Measurements from ENCODE around the gene TEX11.
"Not testable (repeated sequence)": the region's sequence is repeated elsewhere in the genome, so short reads cannot be mapped to it uniquely, and the experiment has no call there.

Gene TEX11

GRCh38 chrX:70907900-70908299 lies 611 bp downstream of the TEX11 start:
- H3K4me1 ChIP-seq (ENCODE audit: low read length), result no peaks in the 10 kb centered on the region
- H2AFZ ChIP-seq (ENCODE audit: low read length), result no peak overlapping the region
- H3K36me3 ChIP-seq (replicated peaks; ENCODE audit: insufficient read depth, low read length), result no peaks in the 10 kb centered on the region
- H3F3A ChIP-seq (ENCODE audit: insufficient read depth, low read length), result no peaks in the 10 kb centered on the region
- no peaks in the 10 kb centered on the region for H4K20me1 ChIP-seq (ENCODE audit: insufficient read depth, low read length)
- H3K9me3 ChIP-seq (replicated peaks; ENCODE audit: insufficient read depth, low read length), result no peaks in the 10 kb centered on the region
- no peak overlapping the region for H3K9ac ChIP-seq (ENCODE audit: low read length)
- no peak overlapping the region for H3K4me3 ChIP-seq (ENCODE audit: low read length)
- TF ChIP-seq EZH2phosphoT487 (IDR thresholded peaks at IDR 0.05; ENCODE audit: low read length) (no peak), EZH2 (optimal IDR thresholded peaks at IDR 0.05; ENCODE audit: low read depth, low read length) (no peak), CTCF (IDR thresholded peaks at IDR 0.05; ENCODE audit: low read length) (no peak)
- no peaks in the 10 kb centered on the region for H3K9me2 ChIP-seq (replicated peaks; ENCODE audit: insufficient read depth, low read length)
- no peak overlapping the region for H3K27ac ChIP-seq (ENCODE audit: low read length)
- H3K27me3 ChIP-seq (replicated peaks; ENCODE audit: insufficient read depth, low read length), result no peaks in the 10 kb centered on the region
- H3K4me2 ChIP-seq (ENCODE audit: low read depth, low read length), result no peak overlapping the region
- DNase-seq, result no peak
- H3K79me2 ChIP-seq (ENCODE audit: low read length), result no peaks in the 10 kb centered on the region

- TF ChIP-seq EZH2phosphoT487 (IDR thresholded peaks at IDR 0.05; ENCODE audit: low read length) (no peak), CTCF (IDR thresholded peaks at IDR 0.05; ENCODE audit: low read length) (no peak), EZH2 (optimal IDR thresholded peaks at IDR 0.05; ENCODE audit: low read depth, low read length) (no peak)
- no peaks in the 10 kb centered on the region for H3K4me1 ChIP-seq (ENCODE audit: low read length)
- no peaks in the 10 kb centered on the region for H3K36me3 ChIP-seq (replicated peaks; ENCODE audit: insufficient read depth, low read length)
- no peak overlapping the region for H3K27ac ChIP-seq (ENCODE audit: low read length)
- no peaks in the 10 kb centered on the region for H3K79me2 ChIP-seq (ENCODE audit: low read length)
- H3K27me3 ChIP-seq (replicated peaks; ENCODE audit: insufficient read depth, low read length), result no peaks in the 10 kb centered on the region
- no peaks in the 10 kb centered on the region for H3K9me2 ChIP-seq (replicated peaks; ENCODE audit: insufficient read depth, low read length)
- H4K20me1 ChIP-seq (ENCODE audit: insufficient read depth, low read length), result no peaks in the 10 kb centered on the region
- DNase-seq, result no peak
- no peaks in the 10 kb centered on the region for H3K9me3 ChIP-seq (replicated peaks; ENCODE audit: insufficient read depth, low read length)
- no peak overlapping the region for H3K4me3 ChIP-seq (ENCODE audit: low read length)
- H2AFZ ChIP-seq (ENCODE audit: low read length), result no peak overlapping the region
- no peaks in the 10 kb centered on the region for H3F3A ChIP-seq (ENCODE audit: insufficient read depth, low read length)
- no peak overlapping the region for H3K9ac ChIP-seq (ENCODE audit: low read length)
- no peak overlapping the region for H3K4me2 ChIP-seq (ENCODE audit: low read depth, low read length)
These were observed 7.0 kb downstream of the TEX11 start for GRCh38 chrX:70901465-70901864.

- not testable (repeated sequence) for H3K9me3 ChIP-seq (replicated peaks; ENCODE audit: insufficient read depth, low read length); H3F3A ChIP-seq (ENCODE audit: insufficient read depth, low read length); H3K27ac ChIP-seq (ENCODE audit: low read length); H3K4me2 ChIP-seq (ENCODE audit: low read depth, low read length); H4K20me1 ChIP-seq (ENCODE audit: insufficient read depth, low read length); H2AFZ ChIP-seq (ENCODE audit: low read length); H3K27me3 ChIP-seq (replicated peaks; ENCODE audit: insufficient read depth, low read length); H3K79me2 ChIP-seq (ENCODE audit: low read length); H3K4me1 ChIP-seq (ENCODE audit: low read length); DNase-seq; H3K36me3 ChIP-seq (replicated peaks; ENCODE audit: insufficient read depth, low read length); H3K9ac ChIP-seq (ENCODE audit: low read length); H3K9me2 ChIP-seq (replicated peaks; ENCODE audit: insufficient read depth, low read length); H3K4me3 ChIP-seq (ENCODE audit: low read length)
These were observed 18.1 kb downstream of the TEX11 start for GRCh38 chrX:70890441-70890840.

- H3K79me2 ChIP-seq (ENCODE audit: low read length), result no peaks in the 10 kb centered on the region
- no peaks in the 10 kb centered on the region for H4K20me1 ChIP-seq (ENCODE audit: insufficient read depth, low read length)
- peaks cover 9% of the 10 kb centered on the region; the same call in 1 of the 2 replicates for H3K27me3 ChIP-seq (replicated peaks; ENCODE audit: insufficient read depth, low read length)
- TF ChIP-seq EZH2phosphoT487 (IDR thresholded peaks at IDR 0.05; ENCODE audit: low read length) (no peak), EZH2 (optimal IDR thresholded peaks at IDR 0.05; ENCODE audit: low read depth, low read length) (no peak), CTCF (IDR thresholded peaks at IDR 0.05; ENCODE audit: low read length) (no peak)
- DNase-seq, result peak; percentile 80
- H3K4me2 ChIP-seq (ENCODE audit: low read depth, low read length), result peak overlapping the region; percentile 16; the same call in 1 of the 2 replicates
- H3K4me3 ChIP-seq (ENCODE audit: low read length), result no peak overlapping the region
- H3K4me1 ChIP-seq (ENCODE audit: low read length), result no peaks in the 10 kb centered on the region
- no peaks in the 10 kb centered on the region for H3K36me3 ChIP-seq (replicated peaks; ENCODE audit: insufficient read depth, low read length)
- H3K9me2 ChIP-seq (replicated peaks; ENCODE audit: insufficient read depth, low read length), result no peaks in the 10 kb centered on the region
- no peak overlapping the region for H3K27ac ChIP-seq (ENCODE audit: low read length)
- H3K9ac ChIP-seq (ENCODE audit: low read length), result no peak overlapping the region
- H2AFZ ChIP-seq (ENCODE audit: low read length), result no peak overlapping the region
- no peaks in the 10 kb centered on the region; the same call in 1 of the 2 replicates for H3F3A ChIP-seq (ENCODE audit: insufficient read depth, low read length)
- no peaks in the 10 kb centered on the region for H3K9me3 ChIP-seq (replicated peaks; ENCODE audit: insufficient read depth, low read length)
These were observed 29.6 kb downstream of the TEX11 start for GRCh38 chrX:70878902-70879301.

Data from MM.1S (cell line).